ENCODE results near the gene ELL.
A peak's percentile ranks its signal among the peaks of the same experiment; 100 is the strongest.
"Not testable (repeated sequence)": the region's sequence is repeated elsewhere in the genome, so short reads cannot be mapped to it uniquely, and the experiment has no call there.

ELL gene

DNA sequence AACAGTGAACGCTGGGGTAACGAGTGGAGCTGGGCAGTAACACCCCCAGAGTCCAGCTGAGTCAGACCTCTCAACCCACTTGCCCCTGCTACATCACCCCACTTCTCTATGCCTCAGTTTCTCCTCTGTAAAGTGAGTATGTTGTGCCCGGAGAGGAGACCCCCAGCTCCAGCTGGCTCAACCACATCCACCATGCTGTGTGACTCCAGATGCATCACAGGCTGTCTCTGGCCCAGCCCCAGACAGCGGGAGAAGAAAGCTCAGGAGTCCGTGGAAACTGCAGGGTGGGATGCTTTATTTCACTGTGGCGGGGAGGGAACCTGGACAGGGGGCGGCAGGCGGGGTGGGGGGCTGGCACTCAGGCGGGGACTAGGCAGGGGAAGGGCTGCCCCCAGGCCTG is 9.6 kb upstream of the ELL start:
- no peak for DNase-seq

DNA sequence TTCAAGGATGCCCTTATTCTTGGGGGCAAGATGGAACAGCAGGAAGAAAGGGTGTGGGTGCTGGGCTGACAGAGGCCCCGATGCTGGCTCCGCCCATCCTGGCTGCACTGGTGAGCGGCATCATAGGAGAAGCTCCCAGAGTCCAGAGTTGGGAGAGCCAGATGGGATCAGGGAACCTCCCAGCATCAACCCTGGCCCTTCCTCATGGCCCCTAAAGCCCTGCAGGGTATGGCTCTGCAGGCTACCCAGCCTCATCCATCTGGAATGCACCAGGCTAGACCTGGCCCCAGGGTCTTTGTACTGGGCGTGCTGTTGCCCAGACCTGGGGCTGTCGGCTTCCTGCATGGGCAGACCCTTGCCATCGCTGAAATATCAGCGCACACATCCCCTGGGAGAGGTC is 7.9 kb upstream of the ELL start:
- no peak for DNase-seq

DNA sequence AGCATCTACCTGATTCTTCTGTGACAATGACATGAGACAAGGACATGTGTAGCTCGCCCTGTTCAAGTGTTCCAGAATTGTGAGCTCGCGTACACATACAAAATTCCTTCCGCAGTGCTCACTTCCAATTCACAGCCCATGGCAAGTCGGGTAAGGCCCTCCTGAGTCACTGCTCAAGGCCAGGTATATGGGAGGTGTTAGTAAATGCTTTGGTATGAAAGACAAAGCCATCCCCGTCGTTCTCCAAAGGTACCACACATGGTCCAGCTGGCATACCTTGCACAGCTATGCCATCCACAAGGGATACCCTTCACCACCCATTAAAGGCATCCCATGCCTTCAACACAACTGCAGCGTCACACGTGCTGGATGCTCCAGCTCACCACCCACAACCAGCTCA is 4.4 kb upstream of the ELL start:
- no peak for DNase-seq

DNA sequence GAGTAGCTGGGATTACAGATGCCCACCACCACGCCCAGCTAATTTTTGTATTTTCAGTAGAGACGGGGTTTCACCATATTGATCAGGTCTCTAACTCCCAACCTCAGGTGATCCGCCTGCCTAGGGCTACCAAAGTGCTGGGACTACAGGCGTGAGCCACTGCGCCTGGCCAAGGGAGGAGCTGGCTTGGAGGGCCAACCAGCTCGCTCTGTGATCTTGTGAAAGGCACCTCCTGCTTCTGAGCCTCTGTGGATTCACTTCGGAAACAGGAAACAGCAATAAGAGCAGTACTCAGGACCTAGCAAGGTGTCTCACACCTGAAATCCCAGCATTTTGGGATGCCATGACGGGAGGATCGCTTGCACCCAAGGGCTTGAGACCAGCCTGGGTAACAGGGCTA is 2.0 kb upstream of the ELL start:
- DNase-seq: no peak

DNA sequence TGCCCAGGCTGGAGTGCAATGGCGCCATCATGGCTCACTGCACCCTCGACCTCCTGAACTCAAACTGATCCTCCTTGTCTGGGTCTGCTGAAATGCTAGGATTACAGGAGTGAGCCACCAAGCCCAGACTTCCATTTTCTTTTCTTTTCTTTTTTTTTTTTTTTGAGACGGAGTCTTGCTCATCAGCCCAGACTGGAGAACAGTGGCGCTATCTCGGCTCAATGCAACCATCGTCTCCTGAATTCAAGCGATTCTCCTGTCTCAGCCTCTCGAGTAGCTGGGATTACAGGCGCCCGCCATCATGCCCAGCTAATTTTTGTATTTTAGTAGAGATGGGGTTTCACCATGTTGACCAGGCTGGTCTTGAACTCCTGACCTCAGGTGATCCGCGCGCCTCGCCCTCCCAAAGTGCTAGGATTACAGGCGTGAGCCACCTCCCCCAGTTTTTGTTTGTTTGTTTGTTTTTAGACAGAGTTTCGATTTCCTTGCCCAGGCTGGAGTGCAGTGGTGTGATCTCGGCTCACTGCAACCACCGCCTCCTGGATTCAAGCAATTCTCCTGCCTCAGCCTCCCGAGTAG is 1.1 kb upstream of the ELL start:
- not testable (repeated sequence) for DNase-seq

DNA sequence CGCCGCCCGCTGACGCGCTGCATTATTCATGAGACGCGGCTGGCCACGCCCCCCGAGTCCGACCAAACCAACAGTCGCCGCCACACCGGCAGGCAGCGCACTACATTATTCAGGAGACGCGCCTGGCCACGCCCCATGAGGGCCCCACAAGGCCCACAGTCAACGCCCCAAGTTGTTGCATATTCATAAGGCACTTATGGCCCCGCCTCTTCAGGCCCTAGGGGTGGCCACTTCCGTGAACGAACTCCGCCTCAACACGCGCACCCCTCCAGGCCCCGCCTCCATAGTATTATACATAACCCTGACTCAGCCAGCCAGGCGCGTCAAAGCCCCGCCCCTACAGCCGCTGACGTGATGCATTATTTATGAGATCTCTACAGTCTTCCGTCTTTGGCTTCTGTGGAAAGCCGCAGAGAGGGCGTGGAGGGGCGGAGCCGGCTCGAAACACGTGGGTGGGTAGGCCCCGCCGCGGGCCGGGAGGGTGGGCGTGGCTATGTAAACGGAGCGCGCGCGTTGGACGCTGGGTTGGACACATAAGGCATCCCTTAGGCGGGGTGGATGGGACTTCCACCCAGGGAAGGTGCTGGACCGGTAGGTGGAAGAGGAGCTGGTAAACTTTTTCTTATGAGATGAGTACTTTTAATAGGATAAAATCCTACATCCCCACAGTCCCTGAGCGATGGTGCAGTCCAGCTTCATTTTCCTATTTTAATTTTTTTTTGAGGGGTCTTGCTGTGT is 423 bp upstream of the ELL start:
- peak; percentile 100 for DNase-seq

DNA sequence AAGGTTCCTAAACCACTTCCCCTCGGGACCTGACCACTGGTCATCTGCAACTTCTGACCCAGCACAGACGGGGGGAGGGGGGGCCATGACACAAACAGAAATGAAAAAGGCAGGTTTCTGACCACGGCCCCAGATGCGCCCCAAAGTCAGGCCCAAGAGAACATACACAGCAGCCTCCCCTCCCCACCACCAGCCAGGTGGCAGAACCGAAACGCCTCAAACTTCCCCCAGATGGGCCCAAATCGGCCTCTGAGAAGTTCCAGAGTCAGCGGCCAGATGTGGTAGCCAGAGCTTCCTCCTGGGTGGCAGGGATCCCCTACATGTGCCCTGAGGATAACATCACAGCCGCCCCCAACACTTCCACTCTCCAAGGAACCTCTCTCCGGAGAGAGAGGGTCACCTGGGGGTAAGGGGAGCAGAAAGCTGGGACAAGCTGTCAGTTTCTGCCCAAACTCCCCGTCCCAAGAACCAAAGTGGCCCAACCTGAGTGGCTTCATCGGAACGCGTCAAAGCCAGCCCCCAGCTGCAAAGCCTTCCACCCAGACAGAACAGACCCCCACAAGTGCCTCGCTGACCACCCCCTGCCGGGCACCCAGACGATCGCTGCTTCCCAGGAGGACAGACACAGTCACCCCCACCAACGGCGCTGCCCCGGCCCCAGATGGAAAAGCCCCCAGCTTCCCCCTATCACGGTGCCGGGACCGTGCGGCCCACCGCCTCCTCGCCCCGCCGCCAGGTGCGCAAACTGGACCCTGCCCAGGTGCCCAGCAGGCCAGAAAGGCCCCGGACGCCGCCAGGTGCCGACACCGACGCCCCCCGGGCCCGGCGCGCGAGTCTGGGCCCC is 800 bp downstream of the ELL start:
- DNase-seq: no peak

DNA sequence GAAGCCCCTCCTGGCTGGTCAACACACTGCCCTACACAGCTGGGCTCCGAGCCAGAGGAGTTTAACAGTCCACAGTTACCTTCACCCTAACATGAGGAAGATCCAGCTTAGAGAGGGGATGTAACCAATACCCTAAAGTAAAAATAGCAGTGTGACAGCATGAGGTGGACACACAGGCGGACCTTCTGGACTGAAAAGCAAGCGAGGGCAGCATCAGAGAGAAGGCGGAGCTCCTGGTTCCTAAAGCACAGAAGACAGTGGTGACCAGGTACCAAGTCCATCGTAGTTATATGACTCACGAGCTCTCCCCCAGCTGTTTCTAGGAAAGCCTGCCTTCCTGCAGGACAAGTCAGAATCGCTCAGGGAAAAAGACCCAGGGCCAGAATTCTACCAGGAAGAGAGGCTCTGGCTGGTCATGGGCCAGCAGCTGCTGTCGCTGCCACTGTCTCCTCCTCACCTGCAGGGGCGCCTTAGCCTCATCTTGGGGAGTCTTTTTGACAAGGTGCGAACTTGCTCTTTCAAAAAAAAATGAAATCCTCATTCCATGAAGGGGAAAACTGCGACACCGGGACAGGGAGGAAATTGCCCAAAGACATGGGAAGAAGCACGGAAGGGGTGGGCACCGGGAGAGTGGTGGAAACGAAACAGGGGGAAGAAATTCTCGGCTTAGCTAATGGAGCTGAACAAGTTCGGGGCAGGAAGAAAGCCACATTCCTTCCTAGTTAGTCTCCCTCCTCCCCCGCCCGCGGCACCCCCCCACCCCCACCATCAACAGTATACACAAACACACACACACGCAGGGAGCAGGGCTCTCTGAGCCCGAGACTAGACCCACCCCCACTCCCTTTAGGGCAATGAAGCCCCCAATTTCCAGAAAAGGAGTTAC is 1.7 kb downstream of the ELL start:
- DNase-seq: peak; percentile 52

DNA sequence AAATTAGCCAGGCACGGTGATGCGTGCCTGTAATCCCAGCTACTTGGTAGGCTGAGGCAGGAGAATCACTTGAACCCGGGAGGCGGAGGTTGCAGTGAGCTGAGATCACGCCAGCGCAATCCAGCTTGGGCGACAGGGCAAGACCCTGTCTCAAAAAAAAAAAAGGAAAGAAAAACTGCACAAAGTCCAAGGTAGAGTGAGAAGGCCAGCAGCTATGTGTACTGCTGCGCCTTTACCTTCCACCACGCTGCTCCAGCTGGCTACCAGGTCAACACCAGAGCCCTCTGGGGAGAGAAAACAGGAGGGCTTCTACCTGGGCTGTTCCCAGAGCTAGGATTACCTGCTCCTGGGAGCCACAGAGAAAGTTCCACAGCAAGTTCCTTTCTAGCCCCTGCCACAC is 3.2 kb downstream of the ELL start:
- DNase-seq: no peak

DNA sequence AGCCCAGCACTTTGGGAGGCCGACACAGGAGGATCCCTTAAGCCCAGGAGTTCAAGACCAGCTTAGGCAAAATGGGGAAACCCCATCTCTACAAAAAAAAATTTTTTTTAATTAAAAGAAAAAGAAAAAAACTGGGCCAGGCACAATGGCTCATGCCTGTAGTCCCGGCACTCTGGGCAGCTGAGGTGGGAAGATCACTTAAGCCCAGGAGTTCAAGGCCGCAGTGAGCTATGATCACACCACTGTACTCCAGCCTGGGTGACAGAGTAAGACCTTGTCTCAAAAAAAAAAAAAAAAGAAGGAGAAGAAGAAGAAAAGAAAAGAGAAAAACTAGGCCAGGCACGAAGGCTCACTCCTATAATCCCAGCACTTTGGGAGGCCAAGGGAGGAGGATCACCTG is 4.3 kb downstream of the ELL start:
- no peak for DNase-seq

DNA sequence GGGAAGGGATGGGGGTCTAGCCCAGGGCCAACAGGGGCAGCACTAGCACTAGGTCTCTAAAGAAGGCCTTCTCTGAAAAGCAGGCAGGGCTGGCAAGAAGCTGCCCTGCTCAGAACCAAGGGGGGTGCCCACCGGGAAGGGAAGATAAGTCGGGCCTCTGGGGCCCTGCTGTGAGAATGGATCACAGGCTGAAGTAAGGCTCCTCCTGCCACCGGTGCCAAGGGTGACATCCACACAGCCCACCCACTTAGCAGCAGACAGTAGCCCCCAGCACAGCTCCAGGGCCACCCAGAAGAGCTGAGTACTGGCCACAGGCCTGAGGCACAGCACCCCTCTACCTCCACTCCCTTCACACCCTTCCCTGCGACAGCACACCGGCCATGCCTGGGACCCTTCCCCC is 5.9 kb downstream of the ELL start:
- DNase-seq: no peak

DNA sequence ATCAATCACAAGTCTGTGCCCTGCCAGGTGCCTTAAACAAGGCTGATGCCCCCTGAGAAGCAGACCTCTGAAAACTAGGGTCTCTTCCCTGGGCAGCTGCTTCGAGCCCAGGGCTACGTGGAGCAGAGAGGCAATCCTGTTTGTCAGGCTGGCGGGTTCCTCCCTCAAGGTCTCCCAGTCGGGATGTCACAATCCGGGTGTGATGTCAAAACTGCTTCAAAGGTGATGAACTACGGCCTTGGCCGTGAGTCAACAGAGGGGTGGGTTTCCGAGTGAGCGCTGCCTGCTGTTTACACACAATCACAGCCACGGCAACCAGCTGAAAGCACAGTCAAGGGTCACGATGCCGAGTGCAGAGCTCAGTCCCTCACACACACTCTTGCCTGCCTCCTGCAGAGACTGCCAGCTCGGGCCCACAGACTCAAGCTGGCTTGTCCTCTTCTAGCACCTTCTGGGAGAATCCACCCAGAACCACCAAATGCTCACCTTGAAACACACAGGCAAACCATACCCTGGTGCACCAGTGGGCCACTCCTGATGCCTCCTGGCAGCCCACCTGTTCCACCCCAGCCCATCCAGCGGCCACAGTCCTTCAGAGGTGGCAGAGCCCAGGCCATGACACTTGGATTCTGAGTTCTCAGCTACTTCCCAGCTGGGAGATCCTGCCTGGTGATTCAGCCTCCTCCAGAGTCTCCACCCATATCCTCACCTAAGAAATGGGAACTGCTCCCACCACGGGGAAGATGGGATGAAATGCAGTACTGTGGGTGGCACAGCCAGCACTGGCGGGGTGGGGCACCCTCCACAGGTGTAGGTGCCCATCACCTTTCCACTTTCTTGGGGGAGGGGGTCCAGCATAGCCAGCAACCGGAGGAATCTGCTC is 6.8 kb downstream of the ELL start:
- DNase-seq: peak; percentile 45

DNA sequence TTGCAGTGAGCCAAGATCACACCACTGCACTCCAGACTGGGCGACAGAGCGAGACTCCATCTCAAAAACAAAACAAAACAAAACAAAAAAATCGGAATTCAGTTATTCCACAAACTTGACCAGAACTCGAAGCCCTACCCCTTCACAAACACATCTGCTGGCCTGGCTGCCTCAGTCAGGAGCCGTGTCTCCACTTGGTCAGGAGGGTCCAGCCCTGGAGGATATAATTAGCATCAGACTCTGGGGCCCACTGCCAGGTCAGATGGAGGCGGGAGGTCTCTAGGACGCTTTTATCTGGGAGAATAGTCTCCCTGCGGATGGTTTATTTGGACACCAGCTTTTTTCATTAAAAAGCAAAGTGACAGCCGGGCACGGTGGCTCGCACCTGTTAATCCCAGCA is 8.0 kb downstream of the ELL start:
- DNase-seq: no peak

DNA sequence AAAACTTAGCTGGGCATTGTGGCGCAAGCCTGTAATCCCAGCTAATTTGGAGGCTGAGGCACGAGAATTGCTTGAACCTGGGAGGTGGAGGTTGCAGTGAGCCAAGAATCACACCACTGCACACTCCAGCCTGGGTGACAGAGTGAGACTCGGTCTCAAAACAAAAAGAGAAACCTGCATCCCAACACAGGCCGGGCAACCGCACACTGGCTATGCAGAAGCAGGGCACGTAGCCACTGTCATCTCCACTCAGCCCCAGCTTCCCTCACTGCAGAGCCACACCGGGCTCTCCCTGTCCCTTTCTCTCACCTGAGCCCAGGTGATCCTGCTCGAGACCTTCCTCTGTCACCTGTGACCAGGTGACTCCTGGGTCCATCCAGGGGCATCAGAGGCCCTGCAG is 11.7 kb downstream of the ELL start:
- DNase-seq: no peak

DNA sequence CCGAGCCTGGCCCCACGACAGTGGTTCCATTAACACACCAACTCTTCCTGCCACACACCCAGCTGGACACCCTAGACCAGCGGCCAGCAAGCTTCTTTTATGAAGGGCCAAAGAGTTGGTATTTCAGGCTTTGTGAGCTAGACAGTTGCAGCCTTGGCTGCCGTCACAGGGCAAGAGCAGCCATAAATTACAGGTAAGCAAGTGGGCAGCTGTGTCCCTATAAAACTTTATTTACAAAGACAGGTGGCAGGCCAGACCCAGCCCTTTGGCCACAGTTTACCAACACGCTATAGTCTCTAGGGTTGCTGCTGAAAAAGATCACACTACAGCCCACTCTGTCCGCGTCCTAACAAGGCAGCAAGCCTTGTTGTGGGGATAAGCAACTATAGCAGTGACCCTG is 13.3 kb downstream of the ELL start:
- DNase-seq: no peak

DNA sequence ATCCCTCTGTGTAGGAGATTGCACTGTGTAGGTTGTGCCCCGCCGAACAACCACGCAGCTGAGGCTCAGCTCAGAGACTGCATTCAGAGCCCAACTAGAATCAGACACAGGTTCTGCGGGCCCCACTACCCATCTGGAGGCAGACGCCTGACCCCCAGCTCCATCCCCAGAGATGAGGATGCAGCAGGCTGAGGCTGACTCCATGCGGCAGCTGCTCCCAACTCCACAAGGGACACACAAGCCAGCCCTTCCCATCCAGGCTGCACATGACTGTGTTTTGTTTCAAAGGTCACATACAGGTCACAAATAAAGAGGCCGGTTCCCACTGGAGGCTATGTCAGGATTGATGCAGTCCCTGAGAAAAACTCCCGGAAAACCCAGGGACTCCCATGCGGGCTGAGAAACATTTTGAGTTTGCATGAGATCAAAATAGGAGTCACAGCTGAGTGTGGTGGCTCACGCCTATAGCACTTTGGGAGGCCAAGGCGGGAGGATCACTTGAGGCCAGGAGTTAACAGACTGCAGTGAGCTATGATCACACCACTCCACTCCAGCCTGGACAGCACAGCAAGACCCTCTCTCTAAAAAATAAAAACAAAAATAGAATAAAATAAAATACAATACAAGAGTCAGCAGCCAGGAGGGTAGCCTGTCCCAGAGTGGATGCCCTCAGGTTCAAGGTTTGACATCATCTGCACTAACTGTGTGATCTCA is 14.0 kb downstream of the ELL start:
- DNase-seq: no peak

DNA sequence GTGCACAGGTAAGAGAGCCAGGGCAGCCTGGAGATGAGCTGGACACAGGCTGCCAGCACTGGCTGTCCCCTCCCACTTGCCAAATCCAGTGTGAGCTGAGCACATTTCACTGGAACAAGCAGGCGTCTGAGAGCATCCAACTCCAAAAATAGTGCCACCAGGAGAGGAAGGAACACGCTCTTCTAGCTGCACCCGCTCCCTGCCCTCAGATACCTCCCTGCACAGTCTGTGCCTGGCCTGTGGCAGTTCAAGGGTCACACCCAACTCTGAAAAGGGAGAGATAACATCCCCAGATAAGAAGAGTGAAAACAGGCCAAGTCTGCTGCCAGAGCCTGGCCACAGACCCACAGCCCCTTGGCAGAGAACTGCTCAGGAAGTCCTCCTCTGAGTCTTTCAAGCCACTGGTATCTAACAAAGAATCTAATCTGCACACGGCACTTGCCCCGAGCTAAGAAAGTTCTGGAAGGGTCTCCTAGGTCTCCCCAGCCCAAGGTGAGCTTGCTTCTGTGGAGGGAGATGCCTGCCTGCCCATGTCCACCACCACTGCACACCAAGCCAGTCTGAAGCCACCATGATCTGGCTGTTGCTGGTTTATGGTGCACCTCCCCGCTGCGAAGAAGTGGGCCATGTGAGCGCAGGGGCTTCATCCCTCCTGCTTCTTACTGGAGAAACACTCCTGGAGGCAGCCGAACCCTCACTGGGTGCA is 14.7 kb downstream of the ELL start:
- no peak for DNase-seq

DNA sequence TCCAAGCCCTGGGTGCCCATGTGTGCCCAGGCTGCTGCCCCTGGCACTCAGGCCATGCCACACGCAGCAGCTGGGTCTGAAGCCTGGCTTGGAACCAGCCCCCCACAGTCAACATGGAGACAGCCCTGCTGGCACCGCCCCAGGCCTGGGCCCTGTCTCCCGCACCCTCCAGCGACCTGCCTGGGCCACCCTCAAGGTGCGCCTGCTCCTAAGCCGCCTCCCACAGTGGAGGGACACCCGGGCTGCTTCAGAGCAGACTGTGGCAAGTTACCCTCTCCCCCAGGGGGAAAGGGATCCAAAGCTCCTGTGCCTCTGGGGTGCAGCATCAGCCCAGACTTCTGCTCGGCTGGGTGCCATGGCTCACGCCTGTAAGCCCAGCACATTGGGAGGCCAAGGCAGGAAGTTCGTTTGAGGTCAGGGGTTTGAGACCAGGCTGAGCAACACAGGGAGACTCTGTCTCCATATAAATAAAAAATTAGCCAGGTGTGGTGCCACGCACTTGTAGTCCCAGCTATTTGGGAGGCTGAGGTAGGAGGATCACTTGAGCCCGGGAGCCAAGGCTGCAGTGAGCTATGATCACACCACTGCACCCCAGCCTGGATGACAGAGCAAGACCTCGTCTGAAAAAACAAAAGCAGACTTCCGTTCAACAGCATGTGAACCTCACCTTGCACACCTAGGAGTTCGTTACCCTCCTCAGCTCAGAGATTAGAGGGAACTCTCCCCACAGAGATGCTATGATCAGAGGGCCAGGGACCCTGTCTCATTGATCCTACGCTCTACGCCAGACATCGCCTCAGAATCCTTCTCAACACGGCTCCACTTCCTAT is 15.6 kb downstream of the ELL start:
- no peak for DNase-seq

DNA sequence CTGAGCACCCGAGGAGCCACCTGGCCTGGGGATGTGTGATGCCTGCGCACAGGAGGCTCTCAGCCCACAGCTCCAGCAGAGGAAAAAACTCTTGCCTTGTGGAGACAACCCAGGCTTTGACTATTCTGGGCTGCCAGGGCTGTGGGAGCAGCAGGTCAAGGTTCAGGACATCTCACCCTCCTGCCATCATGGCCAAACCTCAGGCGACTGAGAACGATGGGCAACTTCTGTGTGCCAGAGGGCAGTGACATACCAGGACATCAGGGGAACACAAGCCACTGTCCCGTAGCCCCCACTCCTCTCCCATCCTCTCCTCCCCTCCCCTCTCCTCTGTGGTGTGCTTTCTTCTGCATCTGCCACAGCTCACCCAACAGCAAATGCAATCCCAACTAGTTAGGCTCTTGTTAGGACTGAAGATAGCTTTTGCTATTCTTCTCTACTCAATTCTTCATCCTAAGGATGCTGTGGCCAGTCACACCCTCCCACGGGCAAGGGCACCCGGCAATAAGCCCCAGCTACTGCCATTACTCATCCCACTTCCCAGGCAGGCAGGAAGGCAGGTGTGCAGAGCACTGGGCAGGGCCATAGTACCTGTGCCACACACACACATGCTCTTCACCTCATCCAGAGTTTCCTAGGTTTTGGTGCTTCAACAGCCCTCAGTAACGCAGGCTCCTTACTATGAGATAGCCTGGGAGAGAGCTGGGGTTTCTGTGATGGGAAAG is 16.8 kb downstream of the ELL start:
- no peak for DNase-seq

Data from T-helper 9 cell (primary cell).